Ishikawa (cell line): ENCODE results near the gene PLEKHA3.

ENCODE experiments used
- CEBPB ChIP-seq: IDR thresholded peaks from 2 replicates; pipeline ENCODE4 v1.6.1; 2012
- CREB1 ChIP-seq: IDR thresholded peaks from 2 replicates; pipeline ENCODE4 v1.6.1; 2012; ENCODE audit warnings: low read depth
- EGR1 ChIP-seq: IDR thresholded peaks from 2 replicates; pipeline ENCODE4 v1.6.1; 2012
- EP300 ChIP-seq: IDR thresholded peaks from 2 replicates; pipeline ENCODE4 v1.6.1; 2012; ENCODE audit warnings: borderline replicate concordance
- FOXM1 ChIP-seq: IDR thresholded peaks from 2 replicates; pipeline ENCODE4 v1.6.1; 2012; ENCODE audit warnings: low read depth, borderline replicate concordance
- MAX ChIP-seq: IDR thresholded peaks from 2 replicates; pipeline ENCODE4 v1.6.1; 2012
- NFIC ChIP-seq: IDR thresholded peaks from 2 replicates; pipeline ENCODE4 v1.6.1; 2012
- RAD21 ChIP-seq: IDR thresholded peaks from 2 replicates; pipeline ENCODE4 v1.6.1; 2012; ENCODE audit warnings: low read depth
- TAF1 ChIP-seq: IDR thresholded peaks from 2 replicates; pipeline ENCODE4 v1.6.1; 2012; ENCODE audit warnings: low read depth, mild to moderate bottlenecking
- TCF12 ChIP-seq: IDR thresholded peaks from 2 replicates; pipeline ENCODE4 v1.6.1; 2012; ENCODE audit warnings: low read depth
- TEAD4 ChIP-seq: IDR thresholded peaks from 2 replicates; pipeline ENCODE4 v1.6.1; 2012
- YY1 ChIP-seq: IDR thresholded peaks from 2 replicates; pipeline ENCODE4 v1.6.1; 2012; ENCODE audit warnings: low read depth
- ZBTB7A ChIP-seq: IDR thresholded peaks from 2 replicates; pipeline ENCODE4 v1.6.1; 2012; ENCODE audit warnings: low read depth
- TF ChIP-seq, protein P1 (sequence below): IDR thresholded peaks from 2 replicates; pipeline ENCODE4 v1.6.1; 2012; ENCODE audit warnings: low read depth, mild to moderate bottlenecking
- TF ChIP-seq, protein P2 (sequence below): IDR thresholded peaks from 2 replicates; pipeline ENCODE4 v1.6.1; 2012

Gene PLEKHA3

GRCh38 chr2:178550352-178550751, 70.1 kb downstream of the PLEKHA3 start:
- TF ChIP-seq, protein P1, sequence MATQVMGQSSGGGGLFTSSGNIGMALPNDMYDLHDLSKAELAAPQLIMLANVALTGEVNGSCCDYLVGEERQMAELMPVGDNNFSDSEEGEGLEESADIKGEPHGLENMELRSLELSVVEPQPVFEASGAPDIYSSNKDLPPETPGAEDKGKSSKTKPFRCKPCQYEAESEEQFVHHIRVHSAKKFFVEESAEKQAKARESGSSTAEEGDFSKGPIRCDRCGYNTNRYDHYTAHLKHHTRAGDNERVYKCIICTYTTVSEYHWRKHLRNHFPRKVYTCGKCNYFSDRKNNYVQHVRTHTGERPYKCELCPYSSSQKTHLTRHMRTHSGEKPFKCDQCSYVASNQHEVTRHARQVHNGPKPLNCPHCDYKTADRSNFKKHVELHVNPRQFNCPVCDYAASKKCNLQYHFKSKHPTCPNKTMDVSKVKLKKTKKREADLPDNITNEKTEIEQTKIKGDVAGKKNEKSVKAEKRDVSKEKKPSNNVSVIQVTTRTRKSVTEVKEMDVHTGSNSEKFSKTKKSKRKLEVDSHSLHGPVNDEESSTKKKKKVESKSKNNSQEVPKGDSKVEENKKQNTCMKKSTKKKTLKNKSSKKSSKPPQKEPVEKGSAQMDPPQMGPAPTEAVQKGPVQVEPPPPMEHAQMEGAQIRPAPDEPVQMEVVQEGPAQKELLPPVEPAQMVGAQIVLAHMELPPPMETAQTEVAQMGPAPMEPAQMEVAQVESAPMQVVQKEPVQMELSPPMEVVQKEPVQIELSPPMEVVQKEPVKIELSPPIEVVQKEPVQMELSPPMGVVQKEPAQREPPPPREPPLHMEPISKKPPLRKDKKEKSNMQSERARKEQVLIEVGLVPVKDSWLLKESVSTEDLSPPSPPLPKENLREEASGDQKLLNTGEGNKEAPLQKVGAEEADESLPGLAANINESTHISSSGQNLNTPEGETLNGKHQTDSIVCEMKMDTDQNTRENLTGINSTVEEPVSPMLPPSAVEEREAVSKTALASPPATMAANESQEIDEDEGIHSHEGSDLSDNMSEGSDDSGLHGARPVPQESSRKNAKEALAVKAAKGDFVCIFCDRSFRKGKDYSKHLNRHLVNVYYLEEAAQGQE = no peak
- TF ChIP-seq MAX (no peak), EP300 (no peak), TCF12 (no peak), TEAD4 (no peak), NFIC (no peak), TAF1 (no peak), CEBPB (no peak), EGR1 (no peak), ZBTB7A (no peak), YY1 (no peak), FOXM1 (no peak), CREB1 (no peak), RAD21 (no peak)
- TF ChIP-seq, protein P2, sequence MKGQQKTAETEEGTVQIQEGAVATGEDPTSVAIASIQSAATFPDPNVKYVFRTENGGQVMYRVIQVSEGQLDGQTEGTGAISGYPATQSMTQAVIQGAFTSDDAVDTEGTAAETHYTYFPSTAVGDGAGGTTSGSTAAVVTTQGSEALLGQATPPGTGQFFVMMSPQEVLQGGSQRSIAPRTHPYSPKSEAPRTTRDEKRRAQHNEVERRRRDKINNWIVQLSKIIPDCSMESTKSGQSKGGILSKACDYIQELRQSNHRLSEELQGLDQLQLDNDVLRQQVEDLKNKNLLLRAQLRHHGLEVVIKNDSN = no peak

DNA sequence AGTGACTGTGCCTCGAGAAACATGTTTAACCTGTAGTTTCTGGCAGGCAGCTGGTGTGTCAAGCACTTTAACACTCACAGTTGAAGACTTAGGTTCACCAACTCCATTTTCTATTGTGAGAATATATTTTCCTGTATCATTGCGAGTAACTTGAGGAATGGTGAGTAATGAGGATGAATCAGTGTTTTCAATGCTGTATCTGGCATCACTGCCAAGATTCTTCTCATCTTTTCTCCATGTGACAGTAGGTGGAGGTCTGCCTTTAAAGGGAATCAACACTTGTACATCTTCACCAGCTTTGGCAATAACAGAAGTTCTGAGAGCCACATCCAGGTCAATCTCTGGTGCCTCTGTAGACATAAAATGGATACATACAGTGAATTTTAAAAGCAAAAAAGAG, 72.8 kb downstream of the PLEKHA3 start:
- TF ChIP-seq FOXM1 = no peak
- no peak for TF ChIP-seq CEBPB
- TF ChIP-seq, protein P1 = no peak
- no peak for TF ChIP-seq ZBTB7A
- TF ChIP-seq CREB1 = no peak
- TF ChIP-seq MAX = no peak
- no peak for TF ChIP-seq RAD21
- no peak for TF ChIP-seq TAF1
- TF ChIP-seq YY1 = no peak
- no peak for TF ChIP-seq NFIC
- no peak for TF ChIP-seq EP300
